B cell (primary cell): ENCODE measurements around the gene SLCO2B1. TPM values are rescaled to one million over a fixed set of nuclear protein-coding genes. Genes with fewer than 3 reads are reported as not detected.

Experiments
- ATAC-seq: fragments of 200-7000 bp; cut with Tn5 transposase; one replicate; pipeline ENCODE4 v1.10.0; 2021; ENCODE audit warnings: low read depth, mild to moderate bottlenecking, moderate number of reproducible peaks, moderate library complexity
- CTCF ChIA-PET: fragments of 350-600 bp; sonication (Branson Sonifier 250); formaldehyde crosslinking; loops from one replicate; lab custom pipeline; 2021; ENCODE audit warnings: antibody characterized with exemption, inconsistent platforms; lab: Charles Lee
- POLR2A ChIA-PET: fragments of 350-600 bp; sonication (Branson Sonifier 250); formaldehyde crosslinking; loops from one replicate; lab custom pipeline; 2021; ENCODE audit warnings: antibody characterized with exemption; lab: Charles Lee
- DNase-seq: peaks from one replicate; pipeline ENCODE4 v3.0.0; 2013
- H2AFZ ChIP-seq: 2 replicates; pipeline ENCODE4 v1.6.1; 2012; ENCODE audit warnings: mild to moderate bottlenecking, low read depth, low read length; ENCODE audit not compliant: insufficient read depth, poor library complexity, severe bottlenecking
- H3K27ac ChIP-seq, 2 donors: 1 replicate in 1 of 2; 2 replicates in 1 of 2; pipeline ENCODE4 v1.5.1; 2012 to 2013; ENCODE audit warnings: low read length in 2 of 2, mild to moderate bottlenecking in 2 of 2, moderate library complexity in 1 of 2
- H3K27me3 ChIP-seq, 4 experiments: fragments of 200-600 bp in 1 of 4; sonication (generic) in 1 of 4; replicated peaks in 1 of 4; 1 replicate in 2 of 4; 2 replicates in 2 of 4; pipeline versions ENCODE4 v1.6.1 to v1.7.0; 2013 to 2016; ENCODE audit warnings: low read length in 3 of 4, mild to moderate bottlenecking in 2 of 4, mixed read lengths in 1 of 4, moderate library complexity in 1 of 4; ENCODE audit not compliant: insufficient read depth in 4 of 4, control insufficient read depth in 3 of 4; ENCODE audit errors: control extremely low read depth in 1 of 4
- H3K36me3 ChIP-seq, 2 experiments: replicated peaks in 1 of 2; 1 replicate in 1 of 2; 2 replicates in 1 of 2; pipeline versions ENCODE4 v1.6.1 to v1.7.1; 2013; ENCODE audit warnings: low read length in 1 of 2; ENCODE audit not compliant: insufficient read depth in 2 of 2, control insufficient read depth in 1 of 2; ENCODE audit errors: control extremely low read depth in 1 of 2, extremely low read depth in 1 of 2
- H3K4me1 ChIP-seq, 2 donors: fragments of 200-600 bp in 1 of 2; sonication (generic) in 1 of 2; 1 replicate in 1 of 2; 2 replicates in 1 of 2; pipeline versions ENCODE4 v1.5.1 to v1.6.1; 2013 to 2017; ENCODE audit warnings: low read length in 2 of 2; ENCODE audit not compliant: control insufficient read depth in 2 of 2, insufficient read depth in 2 of 2
- H3K4me2 ChIP-seq: replicated peaks from 2 replicates; pipeline ENCODE3; 2012; ENCODE audit warnings: mild to moderate bottlenecking, low read depth, low read length; ENCODE audit not compliant: poor library complexity, severe bottlenecking
- H3K4me3 ChIP-seq, 5 experiments: fragments of 200-600 bp in 1 of 5; sonication (generic) in 1 of 5; 1 replicate in 3 of 5; 2 replicates in 2 of 5; pipeline versions ENCODE4 v1.5.1 to v1.7.0; 2011 to 2016; ENCODE audit warnings: low read length in 4 of 5, mild to moderate bottlenecking in 4 of 5, low read depth in 2 of 5, control low read depth in 1 of 5, moderate library complexity in 1 of 5; ENCODE audit not compliant: insufficient read depth in 1 of 5; ENCODE audit errors: control extremely low read depth in 1 of 5, extremely low read depth in 1 of 5
- H3K79me2 ChIP-seq: fragments of 200-600 bp; sonication (generic); one replicate; pipeline ENCODE4 v1.6.0; 2016; ENCODE audit warnings: low read length; ENCODE audit not compliant: control insufficient read depth, insufficient read depth
- H3K9ac ChIP-seq: fragments of 200-600 bp; sonication (generic); 2 replicates; pipeline ENCODE4 v1.6.1; 2017; ENCODE audit warnings: mild to moderate bottlenecking, low read length, moderate library complexity
- H3K9me3 ChIP-seq, 3 donors: one replicate each; pipeline versions ENCODE4 v1.6.1 to v1.7.1; 2013; ENCODE audit warnings: low read length in 2 of 3; ENCODE audit not compliant: control insufficient read depth in 2 of 3, insufficient read depth in 1 of 3; ENCODE audit errors: control extremely low read depth in 1 of 3
- H4K20me1 ChIP-seq: 2 replicates; pipeline ENCODE4 v1.6.0; 2012; ENCODE audit warnings: mild to moderate bottlenecking, low read length; ENCODE audit not compliant: insufficient read depth, control insufficient read depth, poor library complexity, severe bottlenecking
- H3K27ac Mint-ChIP-seq: one replicate; pipeline ENCODE4 v1.8.0; 2021; ENCODE audit warnings: mixed read lengths
- H3K27me3 Mint-ChIP-seq: one replicate; pipeline ENCODE4 v1.8.0; 2021; ENCODE audit warnings: mixed read lengths
- H3K4me1 Mint-ChIP-seq: one replicate; pipeline ENCODE4 v1.8.0; 2021; ENCODE audit warnings: mixed read lengths
- H3K4me3 Mint-ChIP-seq: one replicate; pipeline ENCODE4 v1.8.0; 2021; ENCODE audit warnings: mixed read lengths
- H3K9me3 Mint-ChIP-seq: one replicate; pipeline ENCODE4 v1.8.0; 2022; ENCODE audit warnings: mixed read lengths; ENCODE audit not compliant: insufficient read depth
- CTCF ChIP-seq: fragments of 200-600 bp; IDR thresholded peaks from one replicate; pipeline ENCODE4 v1.8.0; 2022; ENCODE audit warnings: antibody characterized with exemption, mild to moderate bottlenecking
- EZH2 ChIP-seq: IDR thresholded peaks from 2 replicates; pipeline ENCODE4 v1.6.1; 2012; ENCODE audit warnings: borderline replicate concordance, low read depth, mild to moderate bottlenecking, moderate library complexity, low read length; ENCODE audit not compliant: insufficient read depth, poor library complexity, severe bottlenecking
- WGBS: methylation state at CpG from one replicate; pipeline ENCODE4 v1.1.5; 2013; ENCODE audit warnings: missing lambda C conversion rate; ENCODE audit not compliant: insufficient coverage; 5-methylcytosine and 5-hydroxymethylcytosine counted together
- intact Hi-C: fragments of 100-400 bp; cut with micrococcal nuclease; formaldehyde crosslinking; loops from one replicate; pipeline ENCODE4 v1.10.0; 2022
- polyA plus RNA-seq: library from polyadenylated mRNA; depleted of rRNA; stranded (reverse); fragments of >200 nt; gene quantifications from 2 replicates; pipeline ENCODE4 v1.2.3, GENCODE V29; 2012
- total RNA-seq, 2 donors: library from RNA; stranded (reverse); fragments of 120-200 nt in 1 of 2; gene quantifications; 1 replicate in 1 of 2; 2 replicates in 1 of 2; pipeline versions ENCODE4 v1.2.3 to v1.2.4, GENCODE V29; 2013 to 2022

Gene SLCO2B1
- total and polyA plus RNA-seq, 2 donors (not counting 1 experiment from before 2014, with no cell fraction given): 1.2 TPM; not detected in 1

- WGBS: 86% methylated on average over 2 of the region's 2 CpGs
- Histone ChIP-seq H3K9ac (no peak overlapping the region), H3K4me1 (no peaks in the 10 kb centered on the region), H3K36me3 (no peaks in the 10 kb centered on the region), H3K79me2 (no peaks in the 10 kb centered on the region), H3K27me3 (peaks cover 0 to 17% (median 0%) of the 10 kb centered on the region in 4 experiments), H2AFZ (no peak overlapping the region), H3K27ac (no peak overlapping the region), H3K4me2 (no peak overlapping the region), H3K9me3 (no peaks in the 10 kb centered on the region), H3K4me3 (no peak overlapping the region), H4K20me1 (no peaks in the 10 kb centered on the region)
- peaks cover 43% of the 10 kb centered on the region for H3K27me3 Mint-ChIP-seq
- TF ChIP-seq CTCF (no peak), EZH2 (no peak)
- DNase-seq (no peak), ATAC-seq (no peak)
- intact Hi-C loops: no loop called here
- H3K9me3 Mint-ChIP-seq: no peaks in the 10 kb centered on the region
- POLR2A ChIA-PET: no interaction called here
- no peak overlapping the region for H3K27ac Mint-ChIP-seq
- CTCF ChIA-PET: no interaction called here
- H3K4me1 Mint-ChIP-seq: no peaks in the 10 kb centered on the region
- H3K4me3 Mint-ChIP-seq: no peak overlapping the region
Observed at GRCh38 chr11:75229466-75229865, 78.6 kb downstream of the SLCO2B1 start.

GRCh38 chr11:75230621-75231020 lies 79.7 kb downstream of the SLCO2B1 start:
- 88% methylated on average over 2 of the region's 2 CpGs for WGBS
- DNase-seq (no peak), ATAC-seq (no peak)
- no peak overlapping the region for H3K27ac Mint-ChIP-seq
- Histone ChIP-seq H3K4me1 (no peaks in the 10 kb centered on the region), H3K4me2 (no peak overlapping the region), H3K79me2 (no peaks in the 10 kb centered on the region), H3K27me3 (peaks cover 0 to 28% (median 3%) of the 10 kb centered on the region in 4 experiments), H2AFZ (no peak overlapping the region), H3K36me3 (no peaks in the 10 kb centered on the region), H3K27ac (no peak overlapping the region), H3K9me3 (no peaks in the 10 kb centered on the region), H3K9ac (no peak overlapping the region), H3K4me3 (no peak overlapping the region), H4K20me1 (no peaks in the 10 kb centered on the region)
- no peak for TF ChIP-seq CTCF
- no peak for TF ChIP-seq EZH2
- H3K9me3 Mint-ChIP-seq: no peaks in the 10 kb centered on the region
- ChIA-PET CTCF (interaction anchor here (1.4 to 2.1 kb wide), 3 partner anchors 9 to 18 kb away, joined by 3 to 6 read pairs (median 4); no protein-coding TSS in a partner anchor), POLR2A (no interaction called here)
- peaks cover 46% of the 10 kb centered on the region for H3K27me3 Mint-ChIP-seq
- no peak overlapping the region for H3K4me3 Mint-ChIP-seq
- no peaks in the 10 kb centered on the region for H3K4me1 Mint-ChIP-seq
- intact Hi-C loops: no loop called here
